Melanocyte of skin (primary cell): ENCODE measurements around the gene GPR152. TPM values are rescaled to one million over a fixed set of nuclear protein-coding genes. Genes with fewer than 3 reads are reported as not detected.

Experiments
- small RNA-seq, 2 donors: library from RNA; depleted of rRNA; stranded (forward); fragments of <200 nt; gene quantifications; one replicate each; pipeline ENCODE3, GENCODE V24; 2012
- total RNA-seq, 2 donors: library from RNA; depleted of rRNA; stranded (reverse); fragments of >200 nt; gene quantifications; 2 replicates each; pipeline ENCODE4 v1.2.3, GENCODE V29; 2012

Gene GPR152
- not detected for total RNA-seq

GRCh38 chr11:67452141-67452952 lies at the start of gene GPR152:
TSS of gene GPR152 (minus strand) at chr11:67452729. CDS start at chr11:67452724, 5 bp downstream.

GRCh38 chr11:67482827-67483798 lies 30.6 kb upstream of the GPR152 start, which contains the start of gene AIP:
TSS of gene AIP (plus strand) at chr11:67483026. CDS start at chr11:67483159, 133 bp downstream.

GRCh38 chr11:67468759-67469507 lies 16.4 kb upstream of the GPR152 start, which contains the start of gene TMEM134:
TSS of gene TMEM134 (minus strand) at chr11:67469251. CDS start at chr11:67469192, 59 bp downstream.

GRCh38 chr11:67455054-67455453 lies 2.5 kb upstream of the GPR152 start, which contains the start of gene CABP4:
TSS of gene CABP4 (plus strand) at chr11:67455354. CDS start at chr11:67455424, 70 bp downstream.

GRCh38 chr11:67437082-67437808 lies 15.3 kb downstream of the GPR152 start, which contains the start of gene PTPRCAP:
TSS of gene PTPRCAP (minus strand) at chr11:67437682. CDS start at chr11:67437619, 63 bp downstream.

GRCh38 chr11:67428052-67429001 lies 24.2 kb downstream of the GPR152 start, which contains the start of gene RPS6KB2:
TSS of gene RPS6KB2 (plus strand) at chr11:67428494. CDS start at chr11:67428546, 52 bp downstream.

GRCh38 chr11:67415501-67416304 lies 36.8 kb downstream of the GPR152 start, which contains the start of gene CARNS1:
TSS of gene CARNS1 (plus strand) at chr11:67415678. CDS start at chr11:67416200, 522 bp downstream.

GRCh38 chr11:67401495-67402191 lies 50.9 kb downstream of the GPR152 start, which contains the start of gene PPP1CA:
TSS of gene PPP1CA (minus strand) at chr11:67401858. CDS start at chr11:67401782, 76 bp downstream.

Small RNA genes within 50 kb of the gene (small RNA-seq; reads per million reads assigned to genes)
- gene MIR6752 = 0 reads per million in 2 donors

Other genes starting within 250 kb of the GPR152 start
- gene GRK2, start 186.3 kb downstream of the GPR152 start, total RNA-seq = 10 to 100 TPM; 32.3 to 42.0 TPM
- 10 to 100 TPM; 43.7 to 44.3 TPM for gene ANKRD13D, start 163.4 kb downstream of the GPR152 start, total RNA-seq
- gene SSH3, start 149.2 kb downstream of the GPR152 start, total RNA-seq = 10 to 100 TPM; 11.7 to 14.8 TPM
- 10 to 100 TPM; 18.3 to 22.4 TPM for gene POLD4, start 99.2 kb downstream of the GPR152 start, total RNA-seq
- under 1 TPM; 0.33 to 0.34 TPM for gene CLCF1, start 79.1 kb downstream of the GPR152 start, total RNA-seq
- 10 to 100 TPM; 10.7 to 11.0 TPM for gene RAD9A, start 60.7 kb downstream of the GPR152 start, total RNA-seq
- 100 to 1,000 TPM; 176 to 244 TPM for gene PPP1CA, start 50.9 kb downstream of the GPR152 start, total RNA-seq
- gene TBC1D10C, start 48.6 kb downstream of the GPR152 start, total RNA-seq = not detected
- under 1 TPM in 1 of 2 donors, not detected in 1; under 0.01 TPM for gene CARNS1, start 37.1 kb downstream of the GPR152 start, total RNA-seq
- 10 to 100 TPM; 33.3 to 37.5 TPM for gene RPS6KB2, start 24.2 kb downstream of the GPR152 start, total RNA-seq
- 1 to 10 TPM in 1 of 2 donors, under 1 TPM in 1; 0.33 to 1.0 TPM for gene PTPRCAP, start 15.0 kb downstream of the GPR152 start, total RNA-seq
- 100 to 1,000 TPM; 120 to 134 TPM for gene CORO1B, start 9.3 kb downstream of the GPR152 start, total RNA-seq
- not detected for gene CABP4, start 2.6 kb upstream of the GPR152 start, total RNA-seq
- 10 to 100 TPM; 19.0 to 26.8 TPM for gene TMEM134, start 16.5 kb upstream of the GPR152 start, total RNA-seq
- 10 to 100 TPM; 52.3 to 81.6 TPM for gene AIP, start 30.3 kb upstream of the GPR152 start, total RNA-seq
- gene PITPNM1, start 52.6 kb upstream of the GPR152 start, total RNA-seq = 10 to 100 TPM; 14.0 to 15.8 TPM
- gene CDK2AP2, start 55.4 kb upstream of the GPR152 start, total RNA-seq = 10 to 100 TPM; 14.5 to 19.3 TPM
- not detected for gene CABP2, start 70.7 kb upstream of the GPR152 start, total RNA-seq
- 1,000 to 10,000 TPM; 1,560 to 1,583 TPM for gene GSTP1, start 131.1 kb upstream of the GPR152 start, total RNA-seq
- gene NDUFV1, start 154.2 kb upstream of the GPR152 start, total RNA-seq = 100 to 1,000 TPM; 199 to 221 TPM
- 1 to 10 TPM; 6.9 to 7.3 TPM for gene NUDT8, start 177.2 kb upstream of the GPR152 start, total RNA-seq
- not detected for gene TBX10, start 187.0 kb upstream of the GPR152 start, total RNA-seq
- not detected for gene ACY3, start 198.0 kb upstream of the GPR152 start, total RNA-seq
- not detected for gene ALDH3B2, start 221.9 kb upstream of the GPR152 start, total RNA-seq